ENCODE data around the gene SLC29A2.

DNA sequence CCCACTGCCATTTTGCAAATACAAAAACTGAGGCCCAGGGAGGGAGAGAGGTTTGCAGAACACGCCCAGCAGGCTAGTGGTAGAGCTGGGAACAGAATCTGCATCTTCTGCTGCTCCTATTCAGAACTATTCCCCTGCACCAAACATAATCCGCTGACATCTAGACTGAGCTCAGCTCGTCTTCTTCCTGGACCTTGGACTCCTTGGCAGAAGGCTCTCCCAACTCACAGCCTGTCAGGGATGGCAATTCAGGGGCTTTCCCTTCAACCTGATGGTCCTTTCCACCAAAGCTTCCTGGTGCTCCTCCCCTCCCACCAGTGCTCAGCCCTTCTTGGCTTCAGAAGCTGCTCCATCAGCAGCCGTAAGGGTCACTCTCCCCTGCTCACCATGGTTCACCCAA, 39.8 kb upstream of the SLC29A2 start:
- TF ChIP-seq, protein P1, sequence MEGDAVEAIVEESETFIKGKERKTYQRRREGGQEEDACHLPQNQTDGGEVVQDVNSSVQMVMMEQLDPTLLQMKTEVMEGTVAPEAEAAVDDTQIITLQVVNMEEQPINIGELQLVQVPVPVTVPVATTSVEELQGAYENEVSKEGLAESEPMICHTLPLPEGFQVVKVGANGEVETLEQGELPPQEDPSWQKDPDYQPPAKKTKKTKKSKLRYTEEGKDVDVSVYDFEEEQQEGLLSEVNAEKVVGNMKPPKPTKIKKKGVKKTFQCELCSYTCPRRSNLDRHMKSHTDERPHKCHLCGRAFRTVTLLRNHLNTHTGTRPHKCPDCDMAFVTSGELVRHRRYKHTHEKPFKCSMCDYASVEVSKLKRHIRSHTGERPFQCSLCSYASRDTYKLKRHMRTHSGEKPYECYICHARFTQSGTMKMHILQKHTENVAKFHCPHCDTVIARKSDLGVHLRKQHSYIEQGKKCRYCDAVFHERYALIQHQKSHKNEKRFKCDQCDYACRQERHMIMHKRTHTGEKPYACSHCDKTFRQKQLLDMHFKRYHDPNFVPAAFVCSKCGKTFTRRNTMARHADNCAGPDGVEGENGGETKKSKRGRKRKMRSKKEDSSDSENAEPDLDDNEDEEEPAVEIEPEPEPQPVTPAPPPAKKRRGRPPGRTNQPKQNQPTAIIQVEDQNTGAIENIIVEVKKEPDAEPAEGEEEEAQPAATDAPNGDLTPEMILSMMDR (IDR thresholded peaks at IDR 0.05), result no peak
- TF ChIP-seq EZH2 (IDR thresholded peaks at IDR 0.05; ENCODE audit: borderline replicate concordance, insufficient read depth, low read depth, low read length, poor library complexity, severe bottlenecking), result no peak

All from B cell (primary cell).